ENCODE results near the gene HSD11B2. TPM values are rescaled to one million over a fixed set of nuclear protein-coding genes. Genes with fewer than 3 reads are reported as not detected.

The HSD11B2 gene
- total and polyA plus RNA-seq, 2 donors (not counting 3 experiments of a cell fraction or from before 2014, with no cell fraction given): 0.10 TPM; not detected in 1

- peaks cover 20% of the 10 kb centered on the region for H3K4me1 ChIP-seq (ENCODE audit: control insufficient read depth, extremely low read depth, insufficient read depth, low read length)
- H3K9me1 ChIP-seq (replicated peaks; ENCODE audit: control insufficient read depth, extremely low read depth, insufficient read depth, low read length): no peaks in the 10 kb centered on the region
- no peaks in the 10 kb centered on the region for H4K20me1 ChIP-seq (replicated peaks; ENCODE audit: control insufficient read depth, extremely low read depth, insufficient read depth, low read length)
- peak overlapping the region; percentile 10 for H2AFZ ChIP-seq (ENCODE audit: low read depth, low read length)
- peak overlapping the region; percentile 61 for H3K27ac ChIP-seq (ENCODE audit: insufficient read depth, low read depth, low read length)
- peak overlapping the region; percentile 21 for H3K9ac ChIP-seq (replicated peaks; ENCODE audit: extremely low read depth, insufficient read depth, low read length)
- peak overlapping the region; percentile 40 for H3K4me2 ChIP-seq (ENCODE audit: insufficient read depth, low read length)
- no peak overlapping the region for H3K4me3 ChIP-seq (replicated peaks in 1 of 3; ENCODE audit: insufficient read depth in 1 of 3, low read depth in 1 of 3, low read length in 3 of 3)
- H3K36me3 ChIP-seq (ENCODE audit: control insufficient read depth in 2 of 2, extremely low read depth in 1 of 2, insufficient read depth in 2 of 2, low read length in 2 of 2): no peaks in the 10 kb centered on the region
- dilution Hi-C loops (cut with MboI; ENCODE audit: extremely low pct_ligation_motif_present, low sequenced_read_pairs): no loop called here
- peak; percentile 75 for DNase-seq (ENCODE audit: low read depth, low spot score)
- no TSS peak for BruUV-seq (replicated peaks)
- H3K27me3 ChIP-seq (ENCODE audit: control insufficient read depth in 2 of 2, insufficient read depth in 2 of 2, low read length in 2 of 2): no peaks in the 10 kb centered on the region
- POLR2A ChIA-PET: no interaction called here
- no peaks in the 10 kb centered on the region for H3K79me2 ChIP-seq (ENCODE audit: control insufficient read depth, insufficient read depth, low read length)
- H3K9me3 ChIP-seq (replicated peaks; ENCODE audit: control insufficient read depth, insufficient read depth, low read length): no peaks in the 10 kb centered on the region
- FAIRE-seq: peak; percentile 92
- intact Hi-C loops (cut with micrococcal nuclease): no loop called here
- CTCF ChIA-PET: interaction anchor here (0.6 to 2.6 kb wide), 4 partner anchors 12 to 146 kb away, joined by 3 to 14 read pairs (median 8); partner anchors contain the start of gene TPPP3
- peak; percentile 57 for TF ChIP-seq POLR2AphosphoS5 (IDR thresholded peaks at IDR 0.05; ENCODE audit: insufficient read depth, low read depth, low read length)
- no peak for TF ChIP-seq MYC (IDR thresholded peaks at IDR 0.05; ENCODE audit: low read depth, low read length)
- no peak for TF ChIP-seq CTCF (IDR thresholded peaks at IDR 0.05; ENCODE audit: extremely low read depth in 1 of 2, insufficient read depth in 1 of 2, low read depth in 1 of 2, low read length in 2 of 2)
- no peak for TF ChIP-seq GATA2 (IDR thresholded peaks at IDR 0.05; ENCODE audit: insufficient read depth, insufficient read length, low read depth, low read length)
- no peak for TF ChIP-seq MAX (IDR thresholded peaks at IDR 0.05; ENCODE audit: insufficient read depth, insufficient read length)
- TF ChIP-seq FOS (IDR thresholded peaks at IDR 0.05; ENCODE audit: borderline replicate concordance, insufficient read depth, low read length): peak; percentile 69
- peak; percentile 80 for TF ChIP-seq JUN (IDR thresholded peaks at IDR 0.05; ENCODE audit: borderline replicate concordance, insufficient read depth, insufficient read length, low read depth)
- peak; percentile 14 for TF ChIP-seq POLR2A (IDR thresholded peaks at IDR 0.05; ENCODE audit: low read depth, low read length)
- no peak for TF ChIP-seq EZH2 (IDR thresholded peaks at IDR 0.05; ENCODE audit: borderline replicate concordance, low read depth, low read length, severe bottlenecking)
These were observed 24.6 kb upstream of the HSD11B2 start for GRCh38 chr16:67406111-67406971.
